Inflammatory macrophage (primary cell): ENCODE results near the gene KLF1.
"Not testable (repeated sequence)": the region's sequence is repeated elsewhere in the genome, so short reads cannot be mapped to it uniquely, and the experiment has no call there.

Experiments
- DNase-seq, 2 donors: peaks; one replicate each; pipeline ENCODE4 v3.0.0-alpha.2; 2020 to 2022

The KLF1 gene

DNA sequence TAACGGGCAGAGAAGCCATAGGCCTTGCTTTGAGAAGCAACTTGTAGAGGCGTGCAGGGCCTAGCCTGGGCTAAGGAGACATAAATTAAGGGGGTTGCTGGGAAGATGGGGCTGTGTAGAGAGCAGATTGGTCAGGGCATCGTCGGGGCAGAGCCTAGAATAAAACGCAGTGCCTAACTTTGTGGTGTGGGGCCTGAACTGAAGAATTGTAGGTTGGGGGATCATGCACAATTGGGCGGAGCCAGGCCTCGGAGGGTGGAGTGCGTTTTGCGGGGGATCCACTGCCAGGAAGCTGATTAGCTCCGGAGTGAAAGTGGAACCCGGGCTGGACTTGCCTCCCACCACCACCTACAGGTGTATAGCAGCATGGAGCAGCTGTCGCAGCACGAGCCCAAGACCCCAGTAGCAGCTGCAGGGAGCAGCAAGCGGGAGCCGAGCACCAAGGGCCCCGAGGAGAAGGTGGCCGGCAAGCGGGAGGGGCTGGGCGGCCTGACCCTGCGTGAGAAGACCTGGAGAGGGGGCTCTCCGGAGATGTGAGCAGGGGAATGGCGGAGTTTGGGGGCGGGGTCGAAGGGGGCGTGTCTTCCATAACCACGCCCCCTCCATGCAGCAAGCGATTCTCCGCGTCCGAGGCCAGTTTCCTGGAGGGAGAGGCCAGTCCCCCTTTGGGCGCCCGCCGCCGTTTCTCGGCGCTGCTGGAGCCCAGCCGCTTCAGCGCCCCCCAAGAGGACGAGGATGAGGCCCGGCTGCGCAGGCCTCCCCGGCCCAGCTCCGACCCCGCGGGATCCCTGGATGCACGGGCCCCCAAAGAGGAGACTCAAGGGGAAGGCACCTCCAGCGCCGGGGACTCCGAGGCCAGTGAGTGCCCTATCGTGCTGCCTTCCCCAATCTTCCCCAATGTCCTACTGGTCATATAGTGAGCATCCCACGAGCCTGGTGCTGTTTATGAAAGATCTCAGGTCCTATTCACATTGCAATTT is 19.6 kb downstream of the KLF1 start:
- DNase-seq: peak; percentile 33 to 54

DNA sequence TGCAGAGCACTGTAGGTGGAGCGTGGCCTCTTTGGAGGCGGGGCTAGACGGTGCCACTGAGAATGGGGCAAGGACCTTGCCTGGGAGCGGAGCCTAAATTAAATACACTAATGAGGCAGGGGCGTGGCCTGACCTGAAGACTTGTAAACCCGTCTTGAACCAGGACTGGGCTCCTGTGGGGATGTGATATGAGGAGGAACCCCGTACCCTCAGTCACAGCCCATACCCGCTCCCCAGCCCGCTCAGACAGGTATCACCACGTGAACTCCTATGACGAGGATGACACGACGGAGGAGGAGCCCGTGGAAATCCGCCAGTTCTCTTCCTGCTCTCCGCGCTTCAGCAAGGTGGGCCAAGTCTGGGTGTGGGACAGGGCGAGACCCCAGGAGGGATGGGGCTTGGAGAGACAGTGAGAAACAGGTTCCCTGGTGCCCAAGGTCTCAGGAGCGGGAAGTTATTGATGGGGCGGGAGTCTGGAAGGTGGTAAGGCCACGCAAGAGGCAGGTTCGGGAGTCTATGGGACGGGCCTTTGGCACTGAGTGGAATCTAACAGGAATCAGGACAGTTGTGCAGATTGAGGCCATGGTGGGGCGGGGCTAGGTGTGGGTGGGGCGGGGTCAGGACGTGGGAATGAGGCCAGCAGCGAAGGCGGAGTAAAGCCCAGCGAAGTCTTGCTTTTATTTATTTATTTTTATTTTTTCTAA is 20.4 kb downstream of the KLF1 start:
- no peak for DNase-seq

DNA sequence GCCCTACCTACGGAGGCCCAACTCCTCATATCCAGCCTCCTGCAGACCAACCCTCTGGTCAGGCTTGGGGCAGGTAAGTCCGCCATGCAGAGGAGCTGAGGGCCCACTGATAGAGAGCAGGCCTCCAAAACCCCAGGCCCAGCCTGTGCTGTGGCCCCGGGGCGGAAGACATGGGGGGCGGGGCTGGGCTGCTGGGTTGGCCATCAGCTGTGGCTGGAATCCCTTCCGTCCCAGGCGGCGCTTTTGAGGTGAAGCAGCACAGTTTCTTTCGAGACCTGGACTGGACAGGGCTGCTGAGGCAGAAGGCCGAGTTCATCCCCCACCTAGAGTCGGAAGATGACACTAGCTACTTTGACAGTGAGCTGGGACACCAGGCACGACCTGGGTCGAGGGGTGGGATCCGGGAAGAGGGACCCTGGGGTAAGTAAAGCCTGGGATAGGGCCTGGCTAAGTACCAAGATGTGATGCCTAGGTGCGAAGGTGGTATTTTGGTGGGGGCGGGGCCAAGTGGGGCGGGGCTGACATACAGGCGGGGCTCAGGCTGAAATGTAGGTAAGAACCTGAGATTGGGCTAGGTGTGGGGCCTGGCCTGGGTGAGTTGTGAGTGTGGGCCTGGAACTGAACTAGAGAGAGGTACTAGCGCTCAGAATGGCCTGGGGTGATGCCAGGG is 21.1 kb downstream of the KLF1 start:
- no peak for DNase-seq

DNA sequence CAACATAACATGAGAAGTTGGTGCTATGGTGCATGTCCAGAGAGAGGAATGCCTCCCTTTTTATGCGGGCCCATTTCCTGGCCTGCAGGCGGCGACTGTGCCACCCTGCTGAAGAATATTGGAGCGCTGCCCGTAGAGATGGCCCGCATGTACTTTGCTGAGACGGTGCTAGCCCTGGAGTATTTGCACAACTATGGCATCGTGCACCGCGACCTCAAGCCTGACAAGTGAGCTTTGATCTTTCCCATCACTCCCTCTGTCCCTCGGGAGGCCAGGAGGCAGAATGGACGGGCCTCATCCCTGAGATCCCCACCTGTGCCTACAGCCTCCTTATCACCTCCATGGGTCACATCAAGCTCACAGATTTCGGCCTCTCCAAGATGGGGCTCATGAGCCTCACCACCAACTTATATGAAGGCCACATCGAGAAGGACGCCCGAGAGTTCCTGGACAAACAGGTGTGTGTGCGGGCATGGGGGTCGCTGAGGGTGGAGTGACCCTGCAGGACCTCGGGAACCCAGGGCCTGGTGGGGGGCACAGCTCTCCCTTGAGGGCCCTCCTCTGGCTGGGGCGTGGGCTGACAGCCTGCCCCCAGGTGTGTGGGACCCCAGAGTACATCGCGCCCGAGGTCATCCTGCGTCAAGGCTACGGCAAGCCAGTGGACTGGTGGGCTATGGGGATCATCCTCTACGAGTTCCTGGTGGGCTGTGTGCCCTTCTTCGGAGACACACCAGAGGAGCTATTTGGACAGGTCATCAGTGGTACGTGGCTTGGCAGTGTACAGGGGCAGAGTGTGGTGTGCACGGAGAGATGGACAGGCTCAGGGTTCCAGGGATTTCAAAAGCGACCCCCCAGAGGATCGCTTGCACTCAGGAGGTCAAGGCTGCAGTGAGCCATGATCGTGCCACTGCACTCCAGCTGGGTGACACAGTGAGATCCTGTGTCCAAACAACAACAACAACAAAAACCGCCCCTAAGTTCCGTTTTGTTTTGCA is 22.0 kb downstream of the KLF1 start:
- no peak for DNase-seq

DNA sequence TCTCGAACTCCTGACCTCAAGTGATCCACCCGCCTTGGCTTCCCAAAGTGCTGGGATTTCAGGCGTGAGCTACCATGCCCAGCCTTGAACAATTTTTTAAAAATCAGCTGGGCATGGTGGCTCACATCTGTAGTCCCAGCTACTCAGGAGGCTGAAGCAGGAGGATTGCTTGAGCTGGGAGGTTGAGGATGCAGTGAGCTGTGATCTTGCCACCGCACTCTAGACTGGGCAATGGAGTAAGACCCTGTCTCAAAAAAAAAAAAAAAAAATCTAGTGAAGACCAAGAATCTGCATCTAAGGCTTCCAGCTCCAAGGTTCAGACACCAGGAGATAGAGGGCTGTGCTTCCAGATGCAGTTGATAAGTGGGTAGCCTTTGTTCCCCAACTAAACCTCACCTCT is 22.9 kb downstream of the KLF1 start:
- no peak for DNase-seq

DNA sequence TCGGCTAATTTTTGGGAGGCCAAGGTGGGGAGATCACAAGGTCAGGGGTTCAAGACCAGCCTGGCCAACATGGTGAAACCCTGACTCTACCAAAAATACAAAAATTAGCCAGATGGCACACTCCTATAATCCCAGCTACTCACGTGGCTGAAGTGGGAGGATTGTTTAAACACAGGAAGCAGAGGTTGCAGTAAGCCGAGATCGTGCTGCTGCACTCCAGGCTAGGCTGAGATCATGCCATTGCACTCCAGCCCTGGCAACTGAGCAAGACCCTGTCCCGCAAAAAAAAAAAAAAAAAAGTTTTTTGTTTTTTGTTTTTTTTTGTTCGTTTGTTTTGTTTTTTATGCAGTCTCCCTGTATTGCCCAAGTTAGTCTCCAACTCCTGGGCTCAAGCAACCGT is 27.5 kb downstream of the KLF1 start:
- DNase-seq: peak in 1 of 2 donors; percentile 36

DNA sequence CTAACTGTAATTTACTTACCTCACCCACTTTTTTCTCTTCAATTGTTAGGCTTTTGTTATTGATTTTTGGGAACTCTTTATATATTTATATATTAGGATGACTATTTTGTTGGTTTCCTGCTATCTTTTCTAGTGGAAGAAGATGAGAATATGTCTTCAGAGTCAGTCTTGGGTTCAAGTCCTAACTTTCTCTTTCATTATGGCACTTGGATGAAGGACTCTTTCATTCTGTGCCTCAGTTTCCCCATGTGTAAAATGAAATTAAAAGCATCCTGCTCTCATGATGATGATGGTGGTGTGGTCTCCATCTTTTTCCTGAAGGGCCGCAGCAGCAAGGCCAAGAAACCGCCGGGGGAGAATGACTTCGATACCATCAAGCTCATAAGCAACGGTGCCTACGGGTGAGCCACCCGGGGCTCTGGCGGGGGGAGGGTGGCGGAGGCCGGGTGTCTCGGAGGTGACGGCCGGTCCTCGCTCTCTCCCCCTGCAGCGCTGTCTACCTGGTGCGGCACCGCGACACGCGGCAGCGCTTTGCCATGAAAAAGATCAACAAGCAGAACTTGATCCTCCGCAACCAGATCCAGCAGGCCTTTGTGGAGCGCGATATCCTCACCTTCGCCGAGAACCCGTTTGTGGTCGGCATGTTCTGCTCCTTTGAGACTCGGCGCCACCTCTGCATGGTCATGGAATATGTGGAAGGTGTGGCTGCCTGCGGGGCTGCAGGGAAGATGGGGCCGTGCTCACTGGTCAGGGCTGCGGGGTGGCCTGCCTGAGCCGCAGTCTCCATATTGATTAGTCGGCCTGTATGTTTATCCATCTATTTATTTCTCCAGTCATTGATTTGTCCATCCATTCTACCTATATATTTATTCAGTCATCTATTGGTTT is 28.7 kb downstream of the KLF1 start:
- DNase-seq: no peak

DNA sequence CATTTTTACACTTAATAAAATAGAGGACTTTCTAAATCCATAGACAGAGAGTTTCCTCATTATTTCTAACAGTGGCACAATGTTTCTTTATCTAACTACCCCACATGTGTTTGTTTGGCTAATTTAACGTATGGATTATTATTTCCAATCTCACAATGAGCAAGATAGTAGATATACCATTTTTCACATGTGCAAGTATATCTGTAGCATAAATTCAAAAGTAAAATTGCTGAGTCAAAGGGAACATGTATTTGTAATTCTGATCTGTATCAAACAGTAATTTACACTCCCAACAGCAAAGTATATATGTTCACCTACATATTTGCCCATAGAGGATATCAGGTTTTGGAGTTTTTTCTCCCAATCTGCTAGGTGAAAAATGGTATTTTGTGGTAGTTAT is 30.3 kb downstream of the KLF1 start:
- DNase-seq: no peak

DNA sequence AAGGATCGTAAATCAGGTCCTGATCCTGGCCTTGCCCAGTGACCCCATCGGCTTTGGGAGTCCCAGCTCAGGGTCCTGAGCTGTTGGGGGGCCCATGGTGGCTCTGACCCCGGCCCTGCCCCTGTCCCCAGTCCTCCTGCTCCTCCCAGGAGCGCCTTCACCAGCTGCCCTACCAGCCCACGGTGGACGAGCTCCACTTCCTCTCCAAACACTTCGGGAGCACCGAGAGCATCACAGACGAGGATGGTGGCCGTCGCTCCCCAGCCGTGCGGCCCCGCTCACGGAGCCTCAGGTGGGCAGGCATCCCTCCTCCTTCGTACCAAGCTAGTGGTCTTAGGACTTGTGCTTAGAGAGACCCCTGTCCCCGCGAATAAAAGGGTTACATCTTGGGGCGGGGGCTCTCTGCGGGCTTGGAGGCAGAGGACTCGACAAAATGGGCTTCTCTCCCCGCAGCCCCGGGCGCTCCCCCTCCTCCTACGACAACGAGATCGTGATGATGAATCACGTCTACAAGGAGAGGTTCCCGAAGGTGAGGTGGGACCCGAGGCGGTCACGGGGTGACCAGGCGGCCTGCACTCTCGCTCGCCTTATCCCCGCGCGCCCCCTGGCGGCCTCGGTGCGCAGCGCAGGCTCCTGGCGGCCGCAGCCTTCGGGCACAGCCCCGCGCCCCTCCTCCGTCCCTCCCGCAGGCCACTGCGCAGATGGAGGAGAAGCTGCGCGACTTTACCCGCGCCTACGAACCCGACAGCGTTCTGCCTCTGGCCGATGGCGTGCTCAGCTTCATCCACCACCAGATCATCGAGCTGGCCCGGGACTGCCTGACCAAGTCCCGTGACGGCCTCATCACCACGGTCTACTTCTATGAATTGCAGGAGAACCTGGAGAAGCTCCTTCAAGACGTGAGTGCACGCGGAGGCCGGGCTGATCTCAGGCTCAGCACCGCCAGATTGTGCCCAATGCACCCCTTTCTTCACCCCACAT is 39.6 kb downstream of the KLF1 start:
- peak; percentile 80 to 82 for DNase-seq

DNA sequence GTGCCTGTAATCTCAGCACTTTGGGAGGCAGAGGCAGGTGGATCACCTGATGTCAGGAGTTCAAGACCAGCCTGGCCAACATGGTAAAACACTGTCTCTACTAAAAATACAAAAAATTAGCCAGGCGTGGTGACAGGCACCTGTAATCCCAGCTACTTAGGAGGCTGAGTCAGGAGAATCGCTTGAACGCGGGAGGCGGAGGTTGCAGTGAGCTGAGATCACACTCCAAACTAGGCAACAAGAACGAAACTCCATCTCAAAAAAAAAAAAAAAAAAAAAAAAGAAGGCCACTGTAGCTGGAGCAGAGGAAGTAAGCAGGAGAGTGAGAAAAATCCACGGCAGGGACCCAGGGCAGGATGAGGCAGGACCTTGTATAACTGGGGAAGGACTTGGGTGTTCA is 40.4 kb downstream of the KLF1 start:
- DNase-seq: not testable (repeated sequence)

DNA sequence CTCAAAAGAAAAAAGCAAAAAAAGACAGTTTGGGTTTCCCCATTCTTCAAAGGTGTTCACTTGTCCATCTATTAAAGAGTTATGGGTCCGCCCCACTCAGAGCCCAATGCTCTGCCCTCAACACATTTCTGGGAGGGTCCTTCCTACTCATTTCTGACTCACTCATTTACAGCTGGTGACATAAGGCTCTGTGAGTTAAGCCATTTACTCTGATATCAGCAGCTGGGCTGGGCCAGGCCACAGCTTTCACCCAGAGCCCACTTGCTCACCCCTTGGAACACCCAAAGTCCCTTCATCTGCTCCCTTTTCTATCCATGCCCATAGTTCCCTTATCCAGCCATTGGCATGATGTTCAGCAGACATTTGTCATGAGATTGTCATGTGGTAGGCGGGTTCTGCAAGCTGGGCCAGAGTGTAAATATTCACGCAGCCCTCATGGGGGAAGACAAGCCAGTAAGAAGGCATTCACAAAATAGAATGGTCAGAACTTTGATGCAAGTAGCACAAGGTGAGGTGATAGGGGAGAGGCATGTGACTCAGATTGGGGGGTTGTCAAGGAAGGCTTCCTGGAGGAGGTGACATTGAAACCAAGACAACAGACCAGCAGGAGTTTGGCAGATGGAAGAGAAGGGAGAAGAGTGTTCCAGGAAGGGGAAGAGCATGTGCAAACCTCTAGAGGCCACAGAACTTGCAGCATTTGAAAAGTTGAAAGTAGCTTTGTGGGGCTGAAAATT is 42.8 kb downstream of the KLF1 start:
- peak; percentile 17 to 21 for DNase-seq

DNA sequence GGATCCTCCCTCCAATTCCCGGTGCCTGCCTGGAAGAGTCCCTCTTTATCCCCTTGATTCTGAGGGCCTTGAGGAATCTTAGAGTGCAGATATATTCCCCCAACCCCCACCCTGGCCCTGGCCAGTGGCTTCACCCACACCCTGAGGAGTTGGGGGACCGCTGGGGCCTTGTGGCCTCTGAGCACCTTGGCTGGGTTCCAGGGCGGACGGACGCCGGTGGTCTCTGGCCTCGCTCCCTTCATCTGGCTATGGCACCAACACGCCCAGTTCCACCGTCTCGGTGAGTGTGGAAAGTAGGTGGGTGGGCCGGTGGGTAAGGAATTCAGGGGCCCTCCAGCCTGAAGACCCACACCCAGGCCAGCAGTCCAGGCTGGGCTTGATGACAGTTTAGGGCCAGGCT is 43.7 kb downstream of the KLF1 start:
- no peak for DNase-seq

DNA sequence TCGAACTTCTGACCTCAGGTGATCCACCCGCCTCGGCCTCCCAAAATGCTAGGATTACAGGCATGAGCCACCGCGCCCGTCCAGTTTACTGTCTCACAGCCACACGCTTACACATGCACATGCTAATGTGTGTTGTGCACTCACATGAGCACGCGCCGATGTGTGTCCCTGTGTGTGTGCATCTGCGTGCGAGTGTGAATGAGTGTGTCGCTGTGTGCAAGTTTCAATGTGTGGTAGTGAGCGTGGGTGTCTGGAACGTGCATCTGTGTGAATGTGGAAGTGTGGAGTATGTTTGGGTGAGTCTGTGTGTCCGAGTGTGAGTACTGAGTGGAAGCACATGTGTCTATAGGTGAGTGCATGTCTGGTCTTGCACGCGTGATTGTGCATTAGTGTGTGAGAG is 44.5 kb downstream of the KLF1 start:
- no peak for DNase-seq

DNA sequence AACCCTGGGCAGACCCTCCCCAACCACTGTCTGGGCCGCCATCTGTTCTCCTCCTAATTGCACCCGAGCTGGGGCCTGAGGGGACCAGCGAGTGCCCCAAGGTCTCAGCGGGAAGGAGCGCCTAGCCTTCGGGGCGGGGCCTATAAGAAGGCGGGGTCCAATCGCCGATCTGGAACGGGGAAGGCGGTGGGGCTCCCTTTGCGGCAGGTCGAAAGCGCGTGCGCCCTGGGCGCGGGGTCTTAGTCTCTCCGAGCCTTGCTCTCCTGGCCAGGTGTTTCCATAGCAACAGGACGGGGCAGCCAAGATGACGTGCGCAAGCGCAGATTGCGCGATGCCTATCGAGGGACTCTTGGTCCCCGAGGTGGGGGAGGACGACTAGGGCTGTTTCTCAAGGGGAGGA is 45.9 kb downstream of the KLF1 start:
- DNase-seq: no peak

DNA sequence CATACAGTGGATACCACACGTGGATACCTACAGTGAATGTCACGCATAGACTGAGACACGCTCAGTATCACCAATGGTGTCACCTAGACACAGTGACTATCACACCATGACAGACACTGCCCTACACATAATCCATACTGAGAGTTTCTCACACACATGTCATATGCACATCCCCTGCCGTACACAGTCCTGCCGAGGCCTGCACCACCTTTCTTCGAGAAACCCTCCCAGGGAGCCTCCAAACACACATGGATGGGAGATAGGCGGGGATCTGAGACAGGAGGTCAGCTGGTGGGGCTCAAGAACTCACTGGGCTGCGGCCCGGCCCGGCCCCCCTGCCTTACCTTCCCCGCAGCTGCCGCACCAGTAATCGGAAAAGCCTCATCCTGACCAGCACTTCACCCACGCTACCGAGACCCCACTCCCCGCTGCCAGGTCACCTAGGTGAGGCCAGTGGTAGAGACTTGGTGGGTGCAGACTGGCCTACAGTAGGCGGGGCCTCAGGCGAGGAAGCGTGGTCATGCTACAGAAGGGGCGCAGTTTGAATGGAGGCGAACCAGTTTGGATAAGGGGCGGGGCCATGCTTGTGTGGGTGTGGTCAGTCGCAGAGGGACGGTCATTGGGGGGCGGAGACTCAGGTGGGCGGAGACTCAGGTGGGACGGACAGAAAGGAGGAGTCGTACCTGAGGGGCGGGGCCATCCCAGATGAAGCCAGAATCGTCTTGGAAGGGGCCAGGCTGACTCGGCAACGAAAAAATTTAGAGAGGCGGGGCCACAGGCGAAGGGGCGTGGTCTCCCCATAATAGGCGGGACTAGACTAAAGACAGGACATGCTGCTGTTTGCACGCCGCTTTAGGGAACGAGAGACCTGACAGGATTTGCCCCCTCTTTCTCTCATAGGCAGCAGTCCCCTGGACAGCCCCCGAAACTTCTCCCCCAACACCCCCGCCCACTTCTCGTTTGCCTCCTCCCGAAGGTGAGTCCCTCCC is 46.6 kb downstream of the KLF1 start:
- peak; percentile 47 to 52 for DNase-seq

DNA sequence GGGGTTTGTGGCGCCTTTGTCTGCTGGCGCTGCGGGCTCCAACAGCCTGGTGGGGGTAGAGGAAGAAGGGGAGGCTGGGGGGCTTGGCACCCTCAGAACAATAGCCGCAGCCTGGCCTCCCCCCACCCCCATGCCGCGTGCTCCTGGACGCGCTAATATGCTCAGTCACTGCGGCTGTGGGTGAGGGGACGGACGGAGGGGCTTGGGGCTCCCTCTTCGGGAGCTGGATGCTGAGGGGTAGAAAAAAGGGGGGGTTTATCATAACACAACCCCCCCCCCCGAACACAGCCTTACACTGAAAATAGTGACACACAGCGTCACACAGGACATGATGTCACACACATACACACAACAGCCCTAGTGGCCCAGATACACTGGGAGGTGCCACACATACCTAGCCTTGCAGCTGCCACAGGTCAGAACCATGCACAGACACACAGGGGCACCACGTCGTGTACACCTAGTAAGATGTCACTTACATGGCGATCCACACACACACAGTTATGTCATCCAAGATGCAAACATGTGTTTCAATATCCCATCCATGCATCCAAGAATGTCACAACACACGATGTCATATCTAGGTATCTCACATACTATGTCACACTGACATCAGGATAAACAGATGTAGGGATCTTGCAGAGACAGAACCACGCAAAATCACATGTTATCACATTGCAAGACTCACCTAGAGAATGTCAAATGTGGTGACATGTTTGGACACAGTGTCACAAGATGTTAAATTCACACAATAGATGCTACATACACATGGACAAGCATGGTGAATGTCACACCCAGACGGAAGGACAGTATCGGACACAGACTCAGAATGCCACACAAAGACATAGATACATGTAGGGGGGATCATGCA is 47.9 kb downstream of the KLF1 start:
- DNase-seq: no peak
